Endothelial cell (in vitro differentiated cells): Measurements from ENCODE around the gene FAM98A. TPM values are rescaled to one million over a fixed set of nuclear protein-coding genes. Genes with fewer than 3 reads are reported as not detected.

ENCODE experiments used
- DNase-seq: peaks from one replicate; pipeline ENCODE4 v3.0.0; 2021; ENCODE audit warnings: low spot score
- H3K27ac Mint-ChIP-seq: one replicate; pipeline ENCODE4 v1.8.0; 2021; ENCODE audit warnings: mixed read lengths, inconsistent platforms; ENCODE audit not compliant: unreplicated experiment
- H3K27me3 Mint-ChIP-seq: one replicate; pipeline ENCODE4 v1.8.0; 2021; ENCODE audit warnings: mild to moderate bottlenecking, moderate library complexity, mixed read lengths, inconsistent platforms; ENCODE audit not compliant: unreplicated experiment
- H3K36me3 Mint-ChIP-seq: one replicate; pipeline ENCODE4 v1.8.0; 2021; ENCODE audit warnings: mild to moderate bottlenecking, low read depth, mixed read lengths, inconsistent platforms; ENCODE audit not compliant: unreplicated experiment
- H3K4me1 Mint-ChIP-seq: one replicate; pipeline ENCODE4 v1.8.0; 2021; ENCODE audit warnings: mild to moderate bottlenecking, mixed read lengths, inconsistent platforms; ENCODE audit not compliant: unreplicated experiment
- H3K4me3 Mint-ChIP-seq: one replicate; pipeline ENCODE4 v1.8.0; 2021; ENCODE audit warnings: mild to moderate bottlenecking, mixed read lengths, inconsistent platforms; ENCODE audit not compliant: unreplicated experiment
- H3K9me3 Mint-ChIP-seq: one replicate; pipeline ENCODE4 v1.8.0; 2021; ENCODE audit warnings: mixed read lengths, inconsistent platforms; ENCODE audit not compliant: unreplicated experiment
- CTCF ChIP-seq: fragments of 200-600 bp; sonication (generic); IDR thresholded peaks from one replicate; pipeline ENCODE4 v1.5.0; 2021; ENCODE audit warnings: antibody characterized with exemption; ENCODE audit not compliant: unreplicated experiment
- total RNA-seq: library from RNA; stranded (reverse); fragmentation: NEBNext Ultra II Directional; extraction: Animal tissue kit (Norgen Biotek cat#: 25700); gene quantifications from one replicate; pipeline ENCODE4 v1.2.1, GENCODE V29; 2021; ENCODE audit not compliant: unreplicated experiment

The FAM98A gene
- total RNA-seq, 1 donor from 2014 or later, result 47.9 TPM

- peaks cover 5% of the 10 kb centered on the region for H3K9me3 Mint-ChIP-seq
- no peaks in the 10 kb centered on the region for H3K27me3 Mint-ChIP-seq
- no peaks in the 10 kb centered on the region for H3K4me1 Mint-ChIP-seq
- H3K36me3 Mint-ChIP-seq, result peaks cover 18% of the 10 kb centered on the region
- DNase-seq, result no peak
- no peak for TF ChIP-seq CTCF
- no peak overlapping the region for H3K27ac Mint-ChIP-seq
- H3K4me3 Mint-ChIP-seq, result no peak overlapping the region
These were observed 18.3 kb upstream of the FAM98A start for GRCh38 chr2:33617401-33617800.

- Mint-ChIP-seq H3K27ac (no peak overlapping the region), H3K27me3 (no peaks in the 10 kb centered on the region), H3K36me3 (peaks cover 24% of the 10 kb centered on the region), H3K9me3 (peaks cover 5% of the 10 kb centered on the region), H3K4me1 (no peaks in the 10 kb centered on the region), H3K4me3 (no peak overlapping the region)
- DNase-seq, result no peak
- no peak for TF ChIP-seq CTCF
These were observed 17.8 kb upstream of the FAM98A start for GRCh38 chr2:33616873-33617272.

- DNase-seq, result no peak
- no peak for TF ChIP-seq CTCF
- Mint-ChIP-seq H3K4me3 (no peak overlapping the region), H3K4me1 (no peaks in the 10 kb centered on the region), H3K9me3 (peaks cover 4% of the 10 kb centered on the region), H3K36me3 (peaks cover 30% of the 10 kb centered on the region), H3K27me3 (peaks cover 4% of the 10 kb centered on the region), H3K27ac (no peak overlapping the region)
These were observed 15.1 kb upstream of the FAM98A start for GRCh38 chr2:33614190-33614589.

GRCh38 chr2:33607905-33608304, 8.8 kb upstream of the FAM98A start:
- no peak for TF ChIP-seq CTCF
- DNase-seq, result no peak
- no peak overlapping the region for H3K27ac Mint-ChIP-seq
- no peak overlapping the region for H3K4me3 Mint-ChIP-seq
- no peaks in the 10 kb centered on the region for H3K9me3 Mint-ChIP-seq
- H3K4me1 Mint-ChIP-seq, result peaks cover 3% of the 10 kb centered on the region
- peaks cover 17% of the 10 kb centered on the region for H3K36me3 Mint-ChIP-seq
- peaks cover 4% of the 10 kb centered on the region for H3K27me3 Mint-ChIP-seq

- Mint-ChIP-seq H3K27ac (no peak overlapping the region), H3K27me3 (peaks cover 4% of the 10 kb centered on the region), H3K4me3 (no peak overlapping the region), H3K36me3 (peaks cover 15% of the 10 kb centered on the region), H3K9me3 (no peaks in the 10 kb centered on the region), H3K4me1 (peaks cover 3% of the 10 kb centered on the region)
- no peak for TF ChIP-seq CTCF
- DNase-seq, result no peak
These were observed 8.2 kb upstream of the FAM98A start for GRCh38 chr2:33607251-33607721.
